Activated CD8-positive, alpha-beta T cell treated with anti-CD3 and anti-CD28 coated beads for 36 hours (primary cell): Measurements from ENCODE around the gene ASTN2. TPM values are rescaled to one million over a fixed set of nuclear protein-coding genes. Genes with fewer than 3 reads are reported as not detected.

Experiments used
- ATAC-seq: fragments of 200-7000 bp; cut with Tn5 transposase; one replicate; pipeline ENCODE4 v1.10.0; 2021; ENCODE audit warnings: mild to moderate bottlenecking, moderate library complexity
- CTCF ChIA-PET: fragments of 350-600 bp; sonication (Branson Sonifier 250); formaldehyde crosslinking; loops from one replicate; lab custom pipeline; 2021; ENCODE audit warnings: antibody characterized with exemption; lab: Charles Lee
- POLR2A ChIA-PET: fragments of 350-600 bp; sonication (Branson Sonifier 250); formaldehyde crosslinking; loops from one replicate; lab custom pipeline; 2021; ENCODE audit warnings: antibody characterized with exemption; lab: Charles Lee
- DNase-seq: peaks from one replicate; pipeline ENCODE4 v3.0.0-alpha.2; 2020
- H3K27ac Mint-ChIP-seq: one replicate; pipeline ENCODE4 v1.8.0; 2021; ENCODE audit warnings: mild to moderate bottlenecking, mixed read lengths
- H3K27me3 Mint-ChIP-seq: one replicate; pipeline ENCODE4 v1.8.0; 2021; ENCODE audit warnings: mixed read lengths
- H3K36me3 Mint-ChIP-seq: one replicate; pipeline ENCODE4 v1.8.0; 2021; ENCODE audit warnings: low read depth, mixed read lengths
- H3K4me1 Mint-ChIP-seq: one replicate; pipeline ENCODE4 v1.8.0; 2021; ENCODE audit warnings: low read depth, mixed read lengths
- H3K4me3 Mint-ChIP-seq: one replicate; pipeline ENCODE4 v1.8.0; 2021; ENCODE audit warnings: mild to moderate bottlenecking, moderate library complexity, mixed read lengths
- H3K9me3 Mint-ChIP-seq: one replicate; pipeline ENCODE4 v1.8.0; 2021; ENCODE audit warnings: mixed read lengths
- CTCF ChIP-seq: fragments of 200-600 bp; IDR thresholded peaks from one replicate; pipeline ENCODE4 v1.8.0; 2022; ENCODE audit warnings: antibody characterized with exemption, mild to moderate bottlenecking
- intact Hi-C: fragments of 100-400 bp; cut with micrococcal nuclease; formaldehyde crosslinking; loops from one replicate; pipeline ENCODE4 v1.10.0; 2022
- total RNA-seq, 2 experiments: library from RNA; stranded (reverse); gene quantifications; one replicate each; pipeline ENCODE4 v1.2.3, GENCODE V29; 2021

ASTN2 gene
- total RNA-seq, 2 experiments from 2014 or later = 5.2 to 5.7 TPM

- Mint-ChIP-seq H3K9me3 (no peaks in the 10 kb centered on the region), H3K27ac (no peak overlapping the region), H3K4me3 (no peak overlapping the region), H3K36me3 (no peaks in the 10 kb centered on the region), H3K4me1 (no peaks in the 10 kb centered on the region), H3K27me3 (no peaks in the 10 kb centered on the region)
- no peak for TF ChIP-seq CTCF
- intact Hi-C loops = no loop called here
- DNase-seq (no peak), ATAC-seq (no peak)
- ChIA-PET CTCF (interaction anchor here (1.0 kb wide), 1 partner anchor 417 kb away, joined by 3 read pairs; no protein-coding TSS in a partner anchor), POLR2A (no interaction called here)
These were observed 845.7 kb downstream of the ASTN2 start for GRCh38 chr9:116569111-116569510.

- no peak for DNase-seq
- no peaks in the 10 kb centered on the region for H3K9me3 Mint-ChIP-seq
- CTCF ChIA-PET = no interaction called here
- no peak for TF ChIP-seq CTCF
- POLR2A ChIA-PET = no interaction called here
- H3K36me3 Mint-ChIP-seq = no peaks in the 10 kb centered on the region
- H3K27me3 Mint-ChIP-seq = no peaks in the 10 kb centered on the region
- H3K4me3 Mint-ChIP-seq = no peak overlapping the region
- intact Hi-C loops = no loop called here
- no peaks in the 10 kb centered on the region for H3K4me1 Mint-ChIP-seq
- H3K27ac Mint-ChIP-seq = no peak overlapping the region
- ATAC-seq = no peak
These were observed 848.0 kb downstream of the ASTN2 start for GRCh38 chr9:116566677-116567488.

GRCh38 chr9:116565986-116566385, 848.9 kb downstream of the ASTN2 start:
- no peak for DNase-seq
- CTCF ChIA-PET = no interaction called here
- ATAC-seq = no peak
- Mint-ChIP-seq H3K27me3 (no peaks in the 10 kb centered on the region), H3K36me3 (no peaks in the 10 kb centered on the region), H3K27ac (no peak overlapping the region), H3K9me3 (no peaks in the 10 kb centered on the region), H3K4me1 (no peaks in the 10 kb centered on the region), H3K4me3 (no peak overlapping the region)
- TF ChIP-seq CTCF = no peak
- intact Hi-C loops = no loop called here
- POLR2A ChIA-PET = no interaction called here

- H3K9me3 Mint-ChIP-seq = no peaks in the 10 kb centered on the region
- H3K27me3 Mint-ChIP-seq = no peaks in the 10 kb centered on the region
These were observed 850.5 kb downstream of the ASTN2 start for GRCh38 chr9:116564266-116564793.

More at GRCh38 chr9:116564266-116564793, 850.5 kb downstream of the ASTN2 start:
- no peak overlapping the region for H3K4me3 Mint-ChIP-seq
- POLR2A ChIA-PET = no interaction called here
- TF ChIP-seq CTCF = no peak
- no peak for DNase-seq
- H3K36me3 Mint-ChIP-seq = no peaks in the 10 kb centered on the region
- H3K27ac Mint-ChIP-seq = no peak overlapping the region
- ATAC-seq = no peak
- intact Hi-C loops = no loop called here
- no peaks in the 10 kb centered on the region for H3K4me1 Mint-ChIP-seq
- CTCF ChIA-PET = no interaction called here
